ENCODE data around the gene LTBR.

The LTBR gene

DNA sequence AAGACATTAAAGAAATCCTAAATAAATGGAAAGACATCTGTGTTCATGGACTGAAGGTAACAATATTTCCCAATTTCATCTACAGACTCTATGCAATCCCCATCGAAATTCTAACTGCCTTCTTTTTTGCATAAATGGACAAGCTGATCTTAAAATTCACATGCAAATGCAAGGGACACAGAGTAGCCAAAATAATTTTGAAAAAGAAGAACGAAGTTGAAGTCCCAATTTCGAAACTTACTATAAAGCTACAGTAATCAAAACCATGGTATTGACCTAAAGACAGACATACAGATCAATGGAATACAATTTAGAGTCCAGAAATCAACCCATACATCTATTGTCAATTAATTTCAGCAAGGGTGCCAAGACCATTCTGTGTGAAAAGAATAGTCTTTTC, 44.4 kb downstream of the LTBR start:
- Histone ChIP-seq H3K9ac (ENCODE audit: low read depth, low read length, poor library complexity) (no peak overlapping the region), H3K27ac (replicated peaks; ENCODE audit: low read length) (no peak overlapping the region), H2BK120ac (ENCODE audit: low read depth, low read length) (no peak overlapping the region), H3K36me3 (replicated peaks in 1 of 2; ENCODE audit: control insufficient read depth in 2 of 2, insufficient read depth in 2 of 2, low read length in 2 of 2) (no peaks in the 10 kb centered on the region), H3K27me3 (ENCODE audit: control insufficient read depth in 3 of 3, insufficient read depth in 3 of 3, low read depth in 1 of 3, low read length in 3 of 3) (no peaks in the 10 kb centered on the region), H3K4me3 (ENCODE audit: low read length in 2 of 2) (no peak overlapping the region), H3K14ac (ENCODE audit: low read length) (no peak overlapping the region), H4K8ac (ENCODE audit: low read depth, low read length) (no peak overlapping the region), H2BK5ac (ENCODE audit: low read length) (no peak overlapping the region), H3K18ac (ENCODE audit: low read length) (no peak overlapping the region), H3K9me3 (replicated peaks in 1 of 2; ENCODE audit: control insufficient read depth in 2 of 2, insufficient read depth in 1 of 2, low read depth in 1 of 2, low read length in 2 of 2) (no peaks in the 10 kb centered on the region), H3K4me1 (ENCODE audit: control insufficient read depth in 2 of 2, insufficient read depth in 1 of 2, low read depth in 1 of 2, low read length in 2 of 2) (peaks cover 8 to 15% of the 10 kb centered on the region in 2 donors), H2AK5ac (ENCODE audit: low read depth, low read length) (no peak overlapping the region), H4K91ac (ENCODE audit: low read depth, low read length, poor library complexity) (no peak overlapping the region), H3K4me2 (ENCODE audit: insufficient read depth, low read length, poor library complexity, severe bottlenecking) (no peak overlapping the region), H3K4ac (ENCODE audit: low read length) (no peak overlapping the region), H3K79me1 (ENCODE audit: low read depth, low read length) (no peaks in the 10 kb centered on the region), H2BK15ac (ENCODE audit: low read length) (no peak overlapping the region), H2AFZ (ENCODE audit: low read length) (no peak overlapping the region), H2BK12ac (ENCODE audit: low read length) (no peak overlapping the region), H3K23ac (ENCODE audit: low read depth, low read length, poor library complexity) (no peak overlapping the region)
- no CpG with 5 or more reads among the region's 3 CpGs for WGBS, 2 donors (ENCODE audit: extremely low coverage in 2 of 2, insufficient read length in 2 of 2, insufficient replicate concordance in 1 of 2)
- no peak for DNase-seq (ENCODE audit: low spot score)

DNA sequence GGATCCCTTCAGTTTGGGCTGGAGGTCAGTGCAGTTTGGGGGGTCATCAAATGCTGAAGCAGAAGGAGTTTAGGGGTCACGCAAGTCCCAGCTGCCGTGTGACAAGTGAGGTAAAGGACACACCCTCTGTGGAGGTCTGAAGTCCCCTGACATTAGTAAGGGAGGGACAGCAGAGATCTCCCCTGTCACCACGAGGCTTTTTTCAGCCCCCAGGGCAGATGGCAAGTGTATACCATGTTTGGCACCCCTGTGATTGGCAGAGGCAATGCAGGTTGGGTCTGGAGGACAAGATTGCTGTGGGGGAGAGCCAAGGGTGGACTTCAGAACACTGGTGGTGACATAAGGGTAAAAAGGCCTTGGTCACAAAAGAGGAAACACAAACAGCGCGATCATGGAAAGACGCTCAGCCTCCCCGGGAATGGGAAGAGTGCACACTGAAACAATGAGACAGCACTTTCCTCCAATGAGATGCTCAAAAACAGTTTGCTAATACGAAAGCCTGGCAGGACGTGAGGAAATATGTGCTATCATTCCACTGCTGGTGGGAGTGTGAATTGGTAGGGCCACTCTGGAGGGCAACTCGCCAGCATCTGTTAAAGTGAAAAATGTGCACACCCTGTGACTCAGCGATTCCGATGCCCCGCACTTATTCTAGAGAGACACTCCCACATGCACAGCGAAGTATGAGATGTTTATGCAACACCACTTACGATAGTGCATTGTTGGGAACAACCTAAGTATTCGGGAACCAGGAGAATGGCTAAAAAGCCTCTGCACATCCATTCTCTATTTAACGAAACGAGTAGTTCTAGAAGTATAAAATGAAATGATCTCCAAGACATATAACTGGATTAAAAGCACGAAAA, 46.4 kb downstream of the LTBR start:
- no peaks in the 10 kb centered on the region for H3K9me3 ChIP-seq (replicated peaks in 1 of 2; ENCODE audit: control insufficient read depth in 2 of 2, insufficient read depth in 1 of 2, low read depth in 1 of 2, low read length in 2 of 2)
- no peak overlapping the region for H3K4me3 ChIP-seq (ENCODE audit: low read length in 2 of 2)
- H4K91ac ChIP-seq (ENCODE audit: low read depth, low read length, poor library complexity), result no peak overlapping the region
- H2AK5ac ChIP-seq (ENCODE audit: low read depth, low read length), result no peak overlapping the region
- no peaks in the 10 kb centered on the region for H3K27me3 ChIP-seq (ENCODE audit: control insufficient read depth in 3 of 3, insufficient read depth in 3 of 3, low read depth in 1 of 3, low read length in 3 of 3)
- H3K79me1 ChIP-seq (ENCODE audit: low read depth, low read length), result no peaks in the 10 kb centered on the region
- no peak overlapping the region for H3K4me2 ChIP-seq (ENCODE audit: insufficient read depth, low read length, poor library complexity, severe bottlenecking)
- H2BK120ac ChIP-seq (ENCODE audit: low read depth, low read length), result no peak overlapping the region
- H2BK15ac ChIP-seq (ENCODE audit: low read length), result no peak overlapping the region
- H3K36me3 ChIP-seq (replicated peaks in 1 of 2; ENCODE audit: control insufficient read depth in 2 of 2, insufficient read depth in 2 of 2, low read length in 2 of 2), result no peaks in the 10 kb centered on the region
- no CpG with 5 or more reads among the region's 19 CpGs for WGBS, 2 donors (ENCODE audit: extremely low coverage in 2 of 2, insufficient read length in 2 of 2, insufficient replicate concordance in 1 of 2)
- peak overlapping the region; percentile 39 for H2AFZ ChIP-seq (ENCODE audit: low read length)
- H3K9ac ChIP-seq (ENCODE audit: low read depth, low read length, poor library complexity), result no peak overlapping the region
- H2BK12ac ChIP-seq (ENCODE audit: low read length), result no peak overlapping the region
- no peak for DNase-seq (ENCODE audit: low spot score)
- H3K27ac ChIP-seq (replicated peaks; ENCODE audit: low read length), result no peak overlapping the region
- no peak overlapping the region for H4K8ac ChIP-seq (ENCODE audit: low read depth, low read length)
- H3K18ac ChIP-seq (ENCODE audit: low read length), result peak overlapping the region; percentile 5
- no peak overlapping the region for H3K14ac ChIP-seq (ENCODE audit: low read length)
- peaks cover 7 to 15% of the 10 kb centered on the region in 2 donors for H3K4me1 ChIP-seq (ENCODE audit: control insufficient read depth in 2 of 2, insufficient read depth in 1 of 2, low read depth in 1 of 2, low read length in 2 of 2)
- H2BK5ac ChIP-seq (ENCODE audit: low read length), result no peak overlapping the region
- no peak overlapping the region for H3K23ac ChIP-seq (ENCODE audit: low read depth, low read length, poor library complexity)
- H3K4ac ChIP-seq (ENCODE audit: low read length), result no peak overlapping the region

DNA sequence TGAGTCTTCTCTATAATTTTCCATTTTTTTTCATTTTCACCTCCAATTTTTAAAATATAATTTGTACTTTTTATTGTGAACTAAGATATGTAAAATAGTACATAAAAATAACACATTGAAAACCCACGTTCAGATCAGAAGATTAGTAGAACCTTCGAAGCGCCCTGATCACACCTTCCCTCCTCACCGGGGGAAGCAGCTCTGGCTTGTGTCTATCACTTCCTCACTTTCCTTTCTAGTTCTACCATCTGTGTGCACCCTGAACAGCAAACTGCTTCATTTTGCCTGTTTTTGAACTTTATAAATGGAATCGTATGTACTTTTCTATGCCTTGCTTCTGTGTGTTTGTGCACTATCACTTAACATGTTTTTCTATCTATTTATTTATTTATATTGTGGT, 49.0 kb downstream of the LTBR start:
- Histone ChIP-seq H4K91ac (ENCODE audit: low read depth, low read length, poor library complexity) (no peak overlapping the region), H3K36me3 (replicated peaks in 1 of 2; ENCODE audit: control insufficient read depth in 2 of 2, insufficient read depth in 2 of 2, low read length in 2 of 2) (no peaks in the 10 kb centered on the region), H3K18ac (ENCODE audit: low read length) (no peak overlapping the region), H3K4ac (ENCODE audit: low read length) (no peak overlapping the region), H4K8ac (ENCODE audit: low read depth, low read length) (no peak overlapping the region), H3K4me2 (ENCODE audit: insufficient read depth, low read length, poor library complexity, severe bottlenecking) (no peak overlapping the region), H2AK5ac (ENCODE audit: low read depth, low read length) (no peak overlapping the region), H3K4me1 (ENCODE audit: control insufficient read depth in 2 of 2, insufficient read depth in 1 of 2, low read depth in 1 of 2, low read length in 2 of 2) (peaks cover 7 to 10% of the 10 kb centered on the region in 2 donors), H3K14ac (ENCODE audit: low read length) (no peak overlapping the region), H3K9me3 (replicated peaks in 1 of 2; ENCODE audit: control insufficient read depth in 2 of 2, insufficient read depth in 1 of 2, low read depth in 1 of 2, low read length in 2 of 2) (no peaks in the 10 kb centered on the region), H3K23ac (ENCODE audit: low read depth, low read length, poor library complexity) (no peak overlapping the region), H3K27me3 (ENCODE audit: control insufficient read depth in 3 of 3, insufficient read depth in 3 of 3, low read depth in 1 of 3, low read length in 3 of 3) (no peaks in the 10 kb centered on the region), H2AFZ (ENCODE audit: low read length) (no peak overlapping the region), H2BK5ac (ENCODE audit: low read length) (no peak overlapping the region), H2BK12ac (ENCODE audit: low read length) (no peak overlapping the region), H2BK120ac (ENCODE audit: low read depth, low read length) (no peak overlapping the region), H3K79me1 (ENCODE audit: low read depth, low read length) (no peaks in the 10 kb centered on the region), H3K9ac (ENCODE audit: low read depth, low read length, poor library complexity) (no peak overlapping the region), H3K27ac (replicated peaks; ENCODE audit: low read length) (no peak overlapping the region), H2BK15ac (ENCODE audit: low read length) (no peak overlapping the region), H3K4me3 (ENCODE audit: low read length in 2 of 2) (no peak overlapping the region)
- DNase-seq (ENCODE audit: low spot score), result no peak
- no CpG with 5 or more reads among the region's 5 CpGs for WGBS, 2 donors (ENCODE audit: extremely low coverage in 2 of 2, insufficient read length in 2 of 2, insufficient replicate concordance in 1 of 2)

DNA sequence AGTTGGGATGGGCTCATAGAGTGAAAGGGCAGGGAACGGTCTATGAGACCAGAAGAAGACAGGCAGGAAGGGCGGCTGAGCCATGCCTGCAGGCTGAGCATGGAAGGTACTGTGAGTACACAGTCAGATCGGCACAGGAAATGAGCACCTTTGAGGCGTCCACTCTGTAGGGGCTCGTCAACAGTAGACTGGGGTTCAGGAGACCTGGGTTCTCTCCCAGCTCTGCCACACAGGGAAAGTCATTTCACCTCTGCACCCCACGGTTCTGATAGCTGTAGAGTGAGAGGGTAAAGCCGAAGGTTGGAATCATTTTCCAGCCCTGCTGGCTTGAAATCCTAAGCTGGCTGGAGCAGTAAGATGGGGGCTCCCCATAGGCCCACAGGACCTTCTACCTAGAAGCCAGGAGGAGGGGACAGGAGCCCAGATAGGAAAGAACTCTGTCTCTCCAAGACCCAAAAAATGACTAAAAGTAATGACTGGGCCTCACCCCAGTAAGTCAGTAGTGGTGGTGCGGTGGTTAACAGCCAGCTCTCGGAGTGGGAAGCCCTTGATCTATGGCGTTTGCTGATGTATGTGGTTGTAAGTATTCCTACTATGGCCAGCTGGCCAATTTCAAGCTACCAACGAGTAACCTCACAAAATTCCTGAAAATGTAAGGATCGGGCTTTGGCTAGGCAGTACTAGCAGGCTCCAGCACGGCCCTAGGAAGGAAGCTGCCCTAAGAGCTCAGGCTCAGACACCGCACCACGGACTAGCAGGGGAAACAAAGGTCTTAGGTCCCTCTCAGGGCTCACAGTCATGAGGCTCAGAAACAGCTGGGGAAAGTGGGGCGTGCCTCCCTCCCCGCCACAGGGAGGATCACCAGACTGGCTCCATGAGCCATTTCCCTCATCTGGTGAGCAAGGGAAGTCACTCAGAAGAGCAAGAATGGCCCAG, 50.5 kb downstream of the LTBR start:
- WGBS, 2 donors (ENCODE audit: extremely low coverage in 2 of 2, insufficient read length in 2 of 2, insufficient replicate concordance in 1 of 2), result no CpG with 5 or more reads among the region's 17 CpGs
- no peak overlapping the region for H2BK5ac ChIP-seq (ENCODE audit: low read length)
- no peak overlapping the region for H3K4me3 ChIP-seq (ENCODE audit: low read length in 2 of 2)
- no peaks in the 10 kb centered on the region for H3K79me1 ChIP-seq (ENCODE audit: low read depth, low read length)
- H2AFZ ChIP-seq (ENCODE audit: low read length), result no peak overlapping the region
- no peak overlapping the region for H3K4ac ChIP-seq (ENCODE audit: low read length)
- no peak overlapping the region for H3K27ac ChIP-seq (replicated peaks; ENCODE audit: low read length)
- H3K18ac ChIP-seq (ENCODE audit: low read length), result peak overlapping the region; percentile 32
- H3K36me3 ChIP-seq (replicated peaks in 1 of 2; ENCODE audit: control insufficient read depth in 2 of 2, insufficient read depth in 2 of 2, low read length in 2 of 2), result no peaks in the 10 kb centered on the region
- DNase-seq (ENCODE audit: low spot score), result no peak
- H2BK15ac ChIP-seq (ENCODE audit: low read length), result no peak overlapping the region
- no peak overlapping the region for H3K14ac ChIP-seq (ENCODE audit: low read length)
- H3K23ac ChIP-seq (ENCODE audit: low read depth, low read length, poor library complexity), result no peak overlapping the region
- H2BK12ac ChIP-seq (ENCODE audit: low read length), result no peak overlapping the region
- no peak overlapping the region for H2AK5ac ChIP-seq (ENCODE audit: low read depth, low read length)
- no peak overlapping the region for H3K4me2 ChIP-seq (ENCODE audit: insufficient read depth, low read length, poor library complexity, severe bottlenecking)
- no peaks in the 10 kb centered on the region for H3K27me3 ChIP-seq (ENCODE audit: control insufficient read depth in 3 of 3, insufficient read depth in 3 of 3, low read depth in 1 of 3, low read length in 3 of 3)
- no peak overlapping the region for H2BK120ac ChIP-seq (ENCODE audit: low read depth, low read length)
- no peaks in the 10 kb centered on the region for H3K9me3 ChIP-seq (replicated peaks in 1 of 2; ENCODE audit: control insufficient read depth in 2 of 2, insufficient read depth in 1 of 2, low read depth in 1 of 2, low read length in 2 of 2)
- no peak overlapping the region for H4K8ac ChIP-seq (ENCODE audit: low read depth, low read length)
- no peak overlapping the region for H3K9ac ChIP-seq (ENCODE audit: low read depth, low read length, poor library complexity)
- no peak overlapping the region for H4K91ac ChIP-seq (ENCODE audit: low read depth, low read length, poor library complexity)
- H3K4me1 ChIP-seq (ENCODE audit: control insufficient read depth in 2 of 2, insufficient read depth in 1 of 2, low read depth in 1 of 2, low read length in 2 of 2), result peaks cover 7 to 10% of the 10 kb centered on the region in 2 donors
